ENCODE measurements around the gene SPECC1L.

- TF ChIP-seq, protein P1, sequence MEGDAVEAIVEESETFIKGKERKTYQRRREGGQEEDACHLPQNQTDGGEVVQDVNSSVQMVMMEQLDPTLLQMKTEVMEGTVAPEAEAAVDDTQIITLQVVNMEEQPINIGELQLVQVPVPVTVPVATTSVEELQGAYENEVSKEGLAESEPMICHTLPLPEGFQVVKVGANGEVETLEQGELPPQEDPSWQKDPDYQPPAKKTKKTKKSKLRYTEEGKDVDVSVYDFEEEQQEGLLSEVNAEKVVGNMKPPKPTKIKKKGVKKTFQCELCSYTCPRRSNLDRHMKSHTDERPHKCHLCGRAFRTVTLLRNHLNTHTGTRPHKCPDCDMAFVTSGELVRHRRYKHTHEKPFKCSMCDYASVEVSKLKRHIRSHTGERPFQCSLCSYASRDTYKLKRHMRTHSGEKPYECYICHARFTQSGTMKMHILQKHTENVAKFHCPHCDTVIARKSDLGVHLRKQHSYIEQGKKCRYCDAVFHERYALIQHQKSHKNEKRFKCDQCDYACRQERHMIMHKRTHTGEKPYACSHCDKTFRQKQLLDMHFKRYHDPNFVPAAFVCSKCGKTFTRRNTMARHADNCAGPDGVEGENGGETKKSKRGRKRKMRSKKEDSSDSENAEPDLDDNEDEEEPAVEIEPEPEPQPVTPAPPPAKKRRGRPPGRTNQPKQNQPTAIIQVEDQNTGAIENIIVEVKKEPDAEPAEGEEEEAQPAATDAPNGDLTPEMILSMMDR (IDR thresholded peaks at IDR 0.05) = no peak
- no peak for TF ChIP-seq EP300 (IDR thresholded peaks at IDR 0.05)
- no peak for TF ChIP-seq POLR2A (IDR thresholded peaks at IDR 0.05)
Measured at GRCh38 chr22:24444251-24444650, 173.6 kb downstream of the SPECC1L start.

Data from upper lobe of left lung (tissue), 4 donors.